GM23248 (cell line): ENCODE data around the gene PTPN2. TPM values are rescaled to one million over a fixed set of nuclear protein-coding genes. Genes with fewer than 3 reads are reported as not detected.

Experiments used
- DNase-seq: peaks from one replicate; pipeline ENCODE4 v3.0.0-alpha.2; 2015
- H2AFZ ChIP-seq: fragments of 200-600 bp; sonication (generic); 2 replicates; pipeline ENCODE4 v1.6.1; 2016; ENCODE audit warnings: antibody characterized with exemption
- H3F3A ChIP-seq: fragments of 200-600 bp; sonication (generic); 2 replicates; pipeline ENCODE4 v1.6.1; 2016; ENCODE audit warnings: mild to moderate bottlenecking, antibody characterized with exemption, mixed run types; ENCODE audit not compliant: insufficient read depth
- H3K27ac ChIP-seq: fragments of 200-600 bp; sonication (generic); 2 replicates; pipeline ENCODE4 v1.5.1; 2016; ENCODE audit warnings: mild to moderate bottlenecking
- H3K27me3 ChIP-seq: fragments of 200-600 bp; sonication (generic); replicated peaks from 2 replicates; pipeline ENCODE4 v1.6.1; 2016; ENCODE audit warnings: mild to moderate bottlenecking; ENCODE audit not compliant: insufficient read depth
- H3K36me3 ChIP-seq: fragments of 200-600 bp; sonication (generic); 2 replicates; pipeline ENCODE4 v1.6.1; 2016; ENCODE audit warnings: low read depth, mild to moderate bottlenecking
- H3K4me1 ChIP-seq: fragments of 200-600 bp; sonication (generic); 2 replicates; pipeline ENCODE4 v1.6.1; 2016; ENCODE audit warnings: mild to moderate bottlenecking; ENCODE audit not compliant: insufficient read depth
- H3K4me2 ChIP-seq: fragments of 200-600 bp; sonication (generic); one replicate; pipeline ENCODE4 v1.6.1; 2016; ENCODE audit warnings: mild to moderate bottlenecking; ENCODE audit not compliant: unreplicated experiment
- H3K4me3 ChIP-seq: fragments of 200-600 bp; sonication (generic); 2 replicates; pipeline ENCODE4 v1.5.1; 2016; ENCODE audit warnings: mild to moderate bottlenecking
- H3K79me2 ChIP-seq: fragments of 200-600 bp; sonication (generic); 2 replicates; pipeline ENCODE4 v1.6.1; 2016; ENCODE audit warnings: mild to moderate bottlenecking; ENCODE audit not compliant: insufficient read depth
- H3K9ac ChIP-seq: fragments of 200-600 bp; sonication (generic); 2 replicates; pipeline ENCODE4 v1.6.1; 2016; ENCODE audit warnings: mild to moderate bottlenecking
- H3K9me2 ChIP-seq: fragments of 200-600 bp; sonication (generic); 2 replicates; pipeline ENCODE4 v1.6.1; 2016; ENCODE audit warnings: mixed run types, mild to moderate bottlenecking, moderate library complexity; ENCODE audit not compliant: insufficient read depth
- H3K9me3 ChIP-seq: fragments of 200-600 bp; sonication (generic); one replicate; pipeline ENCODE4 v1.6.1; 2017; ENCODE audit warnings: low read depth
- H4K20me1 ChIP-seq: fragments of 200-600 bp; sonication (generic); 2 replicates; pipeline ENCODE4 v1.6.0; 2016; ENCODE audit not compliant: insufficient read depth
- EZH2 ChIP-seq: fragments of 200-600 bp; sonication (generic); IDR thresholded peaks from 2 replicates; pipeline ENCODE4 v1.6.1; 2018; ENCODE audit warnings: antibody characterized with exemption, mild to moderate bottlenecking; ENCODE audit not compliant: insufficient read depth, poor library complexity, severe bottlenecking
- EZH2phosphoT487 ChIP-seq: fragments of 200-600 bp; sonication (generic); IDR thresholded peaks from 2 replicates; pipeline ENCODE4 v1.6.1; 2018; ENCODE audit warnings: antibody characterized with exemption, moderate library complexity, mild to moderate bottlenecking, low read depth; ENCODE audit not compliant: insufficient read depth
- WGBS, 2 experiments: methylation state at CpG; one replicate each; pipeline ENCODE4 v1.1.6; 2015 to 2017; ENCODE audit warnings: low lambda C conversion rate in 2 of 2, low coverage in 1 of 2; ENCODE audit errors: missing lambda C conversion rate in 2 of 2; 5-methylcytosine and 5-hydroxymethylcytosine counted together
- in situ Hi-C: fragments of 300-500 bp; cut with MboI; formaldehyde crosslinking; loops from 2 replicates; pipeline ENCODE4 v1.15.0; 2020
- polyA plus RNA-seq: library from polyadenylated mRNA; unstranded; fragments of >200 nt; fragmentation: Nextera tagmentation; extraction: Ambion mirVana; gene quantifications from 2 replicates; pipeline ENCODE4 v1.2.1, GENCODE V29; 2016
- total RNA-seq: library from RNA; depleted of rRNA; stranded (reverse); fragments of >200 nt; shearing (Covaris generic); gene quantifications from 2 replicates; pipeline ENCODE4 v1.2.3, GENCODE V29; 2014

The PTPN2 gene
- total and polyA plus RNA-seq, 2 experiments from 2014 or later = 18.4 to 30.5 TPM

DNA sequence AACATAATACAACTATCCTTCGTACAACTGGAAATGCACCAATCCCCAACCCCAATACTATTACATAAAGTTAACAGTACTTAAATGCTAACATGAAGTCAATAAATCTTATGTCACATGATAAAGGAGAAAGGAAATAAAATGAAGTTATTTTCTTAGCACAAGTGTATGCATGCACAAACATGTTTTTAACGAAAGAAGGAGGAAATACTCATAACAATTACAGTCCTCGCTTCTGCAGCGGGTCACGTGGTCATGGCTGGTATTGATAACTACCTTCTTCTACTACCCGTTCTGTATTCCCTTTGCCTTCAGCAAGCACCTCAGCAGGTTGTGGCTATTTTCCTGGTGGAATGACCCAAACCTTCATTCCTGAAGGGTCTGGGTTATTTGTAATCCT is 129.5 kb downstream of the PTPN2 start:
- no peak overlapping the region for H3K4me3 ChIP-seq
- H3K4me1 ChIP-seq = peaks cover 4% of the 10 kb centered on the region; the same call in 1 of the 2 replicates
- TF ChIP-seq EZH2phosphoT487 (no peak), EZH2 (no peak)
- H3K9ac ChIP-seq = no peak overlapping the region
- H3F3A ChIP-seq = no peaks in the 10 kb centered on the region
- H3K9me2 ChIP-seq = no peaks in the 10 kb centered on the region
- no peak for DNase-seq
- H3K36me3 ChIP-seq = no peaks in the 10 kb centered on the region
- no peaks in the 10 kb centered on the region for H3K79me2 ChIP-seq
- 85 to 87% methylated on average over 6 of the region's 6 CpGs for WGBS, 2 experiments
- no peak overlapping the region for H3K27ac ChIP-seq
- H3K27me3 ChIP-seq = no peaks in the 10 kb centered on the region
- in situ Hi-C loops = no loop called here
- no peaks in the 10 kb centered on the region for H3K9me3 ChIP-seq
- no peak overlapping the region for H2AFZ ChIP-seq
- no peaks in the 10 kb centered on the region for H4K20me1 ChIP-seq
- H3K4me2 ChIP-seq = no peak overlapping the region

DNA sequence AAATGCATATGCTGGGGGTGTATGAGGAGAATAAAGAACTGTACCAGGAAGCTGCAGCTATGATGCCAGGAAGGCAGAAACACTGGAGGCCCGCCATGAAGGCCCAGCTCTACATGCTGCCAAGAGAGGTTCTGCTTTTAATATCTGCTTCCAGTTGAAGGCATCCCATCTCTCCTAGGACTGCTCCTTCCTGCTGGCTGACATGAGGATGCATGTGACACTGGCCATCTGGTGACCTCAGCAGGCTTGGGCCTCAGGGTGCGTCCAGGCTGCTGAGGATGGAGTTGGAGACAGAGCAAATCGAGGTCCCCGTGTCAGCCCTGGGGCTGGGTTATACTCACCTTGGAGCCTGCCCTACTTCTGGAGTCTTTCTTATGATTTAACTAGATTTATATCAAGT is 132.1 kb downstream of the PTPN2 start:
- Histone ChIP-seq H3K27me3 (no peaks in the 10 kb centered on the region), H3K9me2 (no peaks in the 10 kb centered on the region), H3K4me3 (no peak overlapping the region), H3K9me3 (no peaks in the 10 kb centered on the region), H3K36me3 (no peaks in the 10 kb centered on the region), H3K4me2 (no peak overlapping the region), H2AFZ (no peak overlapping the region), H3K79me2 (no peaks in the 10 kb centered on the region), H3K9ac (no peak overlapping the region), H4K20me1 (no peaks in the 10 kb centered on the region), H3F3A (no peaks in the 10 kb centered on the region), H3K4me1 (peaks cover 11% of the 10 kb centered on the region), H3K27ac (no peak overlapping the region)
- in situ Hi-C loops = no loop called here
- 75 to 96% methylated on average over 4 of the region's 4 CpGs for WGBS, 2 experiments
- no peak for DNase-seq
- TF ChIP-seq EZH2 (no peak), EZH2phosphoT487 (no peak)

DNA sequence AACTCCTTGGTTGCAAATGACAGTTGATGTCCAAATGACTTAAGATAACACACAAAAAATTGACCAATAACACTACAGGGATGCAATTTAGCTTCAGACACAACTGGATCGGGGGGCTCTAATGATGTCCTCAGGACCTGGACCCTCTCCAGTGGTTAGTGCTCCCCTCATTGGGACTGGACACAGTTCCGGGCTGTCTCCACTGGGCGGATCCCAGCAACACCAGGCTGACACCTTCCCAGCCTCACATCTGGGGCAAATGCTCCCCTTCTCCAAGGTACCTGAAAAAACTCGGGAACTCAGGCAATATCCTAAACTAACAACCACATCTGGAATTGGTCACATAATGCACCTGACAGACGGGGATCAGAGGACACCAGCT is 132.5 kb downstream of the PTPN2 start:
- TF ChIP-seq EZH2phosphoT487 (no peak), EZH2 (no peak)
- Histone ChIP-seq H3K4me2 (no peak overlapping the region), H3K27me3 (no peaks in the 10 kb centered on the region), H3K27ac (no peak overlapping the region), H3K9me2 (no peaks in the 10 kb centered on the region), H3K9me3 (no peaks in the 10 kb centered on the region), H3F3A (no peaks in the 10 kb centered on the region), H3K36me3 (no peaks in the 10 kb centered on the region), H3K4me1 (peaks cover 11% of the 10 kb centered on the region), H3K79me2 (no peaks in the 10 kb centered on the region), H2AFZ (no peak overlapping the region), H4K20me1 (no peaks in the 10 kb centered on the region), H3K9ac (no peak overlapping the region), H3K4me3 (no peak overlapping the region)
- no peak for DNase-seq
- 60 to 65% methylated on average over 5 of the region's 5 CpGs for WGBS, 2 experiments
- in situ Hi-C loops = no loop called here

GRCh38 chr18:12750715-12751502 is 133.1 kb downstream of the PTPN2 start:
- DNase-seq = no peak
- Histone ChIP-seq H3K36me3 (no peaks in the 10 kb centered on the region), H4K20me1 (no peaks in the 10 kb centered on the region), H3K27ac (no peak overlapping the region), H3K9ac (no peak overlapping the region), H3K4me3 (no peak overlapping the region), H3K4me2 (no peak overlapping the region), H3K27me3 (no peaks in the 10 kb centered on the region), H3K4me1 (peaks cover 11% of the 10 kb centered on the region), H3K9me2 (no peaks in the 10 kb centered on the region), H3K79me2 (no peaks in the 10 kb centered on the region), H3F3A (no peaks in the 10 kb centered on the region), H2AFZ (no peak overlapping the region), H3K9me3 (no peaks in the 10 kb centered on the region)
- TF ChIP-seq EZH2 (no peak), EZH2phosphoT487 (no peak)
- WGBS, 2 experiments = 93 to 94% methylated on average over 18 of the region's 18 CpGs
- in situ Hi-C loops = no loop called here
